ENCODE results near the gene RAB24. TPM values are rescaled to one million over a fixed set of nuclear protein-coding genes. Genes with fewer than 3 reads are reported as not detected.

Gene RAB24
- total RNA-seq, 1 donor from 2014 or later = 15.9 TPM

DNA sequence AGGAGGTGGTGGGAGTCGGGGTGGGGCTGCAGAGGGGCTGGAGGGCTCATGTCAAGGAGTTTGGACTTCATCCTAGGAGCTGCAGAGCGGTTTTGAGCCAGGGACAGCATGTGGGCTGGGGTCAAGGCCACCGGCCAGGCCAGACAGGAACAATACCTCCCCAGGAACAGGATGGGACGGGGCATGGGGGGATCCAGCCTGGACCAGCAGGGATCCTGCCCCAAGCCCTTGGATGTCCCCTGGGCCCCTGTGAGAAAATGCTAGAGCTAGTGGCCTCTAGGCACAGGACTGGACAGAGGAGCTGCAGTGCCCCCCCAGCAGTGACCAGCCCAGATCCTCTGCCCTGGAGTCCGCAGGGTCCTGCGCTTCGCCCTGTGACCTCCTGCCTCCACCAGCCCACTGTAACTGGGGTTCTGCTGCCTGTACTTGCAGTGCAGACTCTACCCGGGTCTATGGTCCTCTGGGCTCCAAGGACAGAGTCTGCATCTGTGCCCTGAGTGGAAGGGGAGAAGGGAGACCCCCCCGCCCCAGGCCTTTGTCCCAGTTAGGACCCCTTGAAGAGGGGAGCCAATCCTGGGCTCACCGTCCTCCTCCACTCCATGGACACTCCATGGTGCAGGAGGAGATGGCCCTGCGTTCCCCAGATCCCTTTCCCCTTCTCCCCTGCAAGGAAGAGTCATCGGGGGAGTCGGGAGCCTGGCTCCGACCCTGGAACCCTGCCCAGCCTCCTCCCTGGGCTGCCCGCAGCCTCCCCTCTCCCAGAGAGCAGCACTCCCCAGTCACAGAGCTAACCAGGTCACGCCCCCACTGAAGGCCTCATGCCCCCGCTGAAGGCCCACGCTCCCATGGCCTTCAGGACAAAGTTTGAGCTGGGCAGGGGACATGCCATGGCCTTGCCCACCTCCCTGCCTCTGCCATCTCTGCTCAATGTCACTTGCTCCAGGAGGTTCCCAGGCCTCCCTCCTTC lies 11.1 kb upstream of the RAB24 start:
- no peak for DNase-seq (ENCODE audit: low spot score)
- Mint-ChIP-seq H3K4me1 (ENCODE audit: unreplicated experiment) (peaks cover 24% of the 10 kb centered on the region), H3K4me3 (ENCODE audit: unreplicated experiment) (no peak overlapping the region), H3K27ac (ENCODE audit: unreplicated experiment) (no peak overlapping the region), H3K36me3 (ENCODE audit: low read depth, unreplicated experiment) (peaks cover 6% of the 10 kb centered on the region), H3K9me3 (ENCODE audit: unreplicated experiment) (peaks cover 4% of the 10 kb centered on the region), H3K27me3 (ENCODE audit: unreplicated experiment) (peaks cover 8% of the 10 kb centered on the region)
- TF ChIP-seq, protein P1, sequence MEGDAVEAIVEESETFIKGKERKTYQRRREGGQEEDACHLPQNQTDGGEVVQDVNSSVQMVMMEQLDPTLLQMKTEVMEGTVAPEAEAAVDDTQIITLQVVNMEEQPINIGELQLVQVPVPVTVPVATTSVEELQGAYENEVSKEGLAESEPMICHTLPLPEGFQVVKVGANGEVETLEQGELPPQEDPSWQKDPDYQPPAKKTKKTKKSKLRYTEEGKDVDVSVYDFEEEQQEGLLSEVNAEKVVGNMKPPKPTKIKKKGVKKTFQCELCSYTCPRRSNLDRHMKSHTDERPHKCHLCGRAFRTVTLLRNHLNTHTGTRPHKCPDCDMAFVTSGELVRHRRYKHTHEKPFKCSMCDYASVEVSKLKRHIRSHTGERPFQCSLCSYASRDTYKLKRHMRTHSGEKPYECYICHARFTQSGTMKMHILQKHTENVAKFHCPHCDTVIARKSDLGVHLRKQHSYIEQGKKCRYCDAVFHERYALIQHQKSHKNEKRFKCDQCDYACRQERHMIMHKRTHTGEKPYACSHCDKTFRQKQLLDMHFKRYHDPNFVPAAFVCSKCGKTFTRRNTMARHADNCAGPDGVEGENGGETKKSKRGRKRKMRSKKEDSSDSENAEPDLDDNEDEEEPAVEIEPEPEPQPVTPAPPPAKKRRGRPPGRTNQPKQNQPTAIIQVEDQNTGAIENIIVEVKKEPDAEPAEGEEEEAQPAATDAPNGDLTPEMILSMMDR (IDR thresholded peaks at IDR 0.05; ENCODE audit: unreplicated experiment) = no peak

DNA sequence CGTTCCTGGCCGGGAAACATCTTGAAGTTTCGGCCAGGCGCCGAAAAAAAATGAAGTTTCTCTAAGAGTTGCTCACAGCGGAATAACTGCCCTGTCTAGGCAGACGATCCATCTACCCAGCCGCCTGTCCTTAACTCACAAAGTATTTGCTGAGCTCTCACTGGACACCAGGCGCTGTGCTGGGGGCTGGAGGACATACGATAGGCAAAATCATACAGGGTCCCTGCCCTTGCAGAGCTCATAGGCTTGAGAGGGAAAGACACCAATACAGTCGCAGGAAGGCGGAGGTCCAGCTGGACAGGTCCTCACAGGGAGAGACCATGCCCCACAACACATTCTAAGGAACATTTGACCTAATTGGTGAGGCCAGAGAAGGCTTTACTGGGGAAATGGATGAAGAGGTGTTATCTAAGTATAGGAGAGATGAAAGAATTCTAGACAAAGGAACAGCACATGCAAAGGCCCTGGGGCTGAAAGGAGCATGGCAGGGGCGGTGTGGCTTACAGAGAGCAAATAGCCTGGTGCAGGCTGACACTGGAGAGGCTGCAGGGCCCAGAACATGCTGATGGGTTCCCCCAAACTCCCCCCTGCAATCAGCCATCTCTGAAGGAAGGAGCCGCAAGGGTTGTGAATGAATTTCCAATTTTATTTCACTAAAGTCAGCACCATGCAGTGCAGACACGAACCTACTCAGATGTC lies 10.2 kb upstream of the RAB24 start:
- no peak for DNase-seq (ENCODE audit: low spot score)
- no peak overlapping the region for H3K4me3 Mint-ChIP-seq (ENCODE audit: unreplicated experiment)
- H3K27me3 Mint-ChIP-seq (ENCODE audit: unreplicated experiment) = peaks cover 12% of the 10 kb centered on the region
- H3K27ac Mint-ChIP-seq (ENCODE audit: unreplicated experiment) = no peak overlapping the region
- peaks cover 8% of the 10 kb centered on the region for H3K36me3 Mint-ChIP-seq (ENCODE audit: low read depth, unreplicated experiment)
- H3K4me1 Mint-ChIP-seq (ENCODE audit: unreplicated experiment) = peaks cover 28% of the 10 kb centered on the region
- TF ChIP-seq, protein P1 (IDR thresholded peaks at IDR 0.05; ENCODE audit: unreplicated experiment) = no peak
- no peaks in the 10 kb centered on the region for H3K9me3 Mint-ChIP-seq (ENCODE audit: unreplicated experiment)

DNA sequence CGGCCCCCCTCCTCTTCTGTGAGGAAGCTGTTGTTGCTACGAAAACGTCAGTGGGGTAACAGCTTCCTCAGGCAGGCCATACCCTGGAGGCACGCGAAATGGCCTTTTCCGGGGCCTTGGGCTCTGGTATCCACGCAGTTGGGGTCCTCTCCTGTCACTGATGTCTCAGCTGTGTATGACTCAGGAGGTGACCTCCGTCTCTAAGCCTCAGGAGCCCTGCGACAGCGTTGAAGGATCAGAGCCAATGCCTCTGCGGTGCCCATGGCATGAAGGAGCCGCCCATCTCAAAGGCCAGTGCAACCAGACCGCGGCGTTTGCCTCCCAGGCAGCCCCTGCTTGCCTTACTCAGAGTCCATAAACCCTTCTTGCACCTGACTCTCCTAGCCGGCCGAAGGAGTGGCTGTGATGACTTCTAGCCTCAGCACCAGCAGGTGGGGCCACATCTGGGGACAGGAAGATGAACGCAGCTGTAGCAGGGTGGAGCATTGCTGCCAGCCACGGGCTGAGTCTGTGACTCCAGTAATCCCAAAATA lies 9.2 kb upstream of the RAB24 start:
- Mint-ChIP-seq H3K4me3 (ENCODE audit: unreplicated experiment) (peak overlapping the region; percentile 47), H3K9me3 (ENCODE audit: unreplicated experiment) (no peaks in the 10 kb centered on the region), H3K4me1 (ENCODE audit: unreplicated experiment) (peaks cover 25% of the 10 kb centered on the region), H3K27ac (ENCODE audit: unreplicated experiment) (no peak overlapping the region), H3K36me3 (ENCODE audit: low read depth, unreplicated experiment) (peaks cover 8% of the 10 kb centered on the region), H3K27me3 (ENCODE audit: unreplicated experiment) (peaks cover 15% of the 10 kb centered on the region)
- DNase-seq (ENCODE audit: low spot score) = no peak
- TF ChIP-seq, protein P1 (IDR thresholded peaks at IDR 0.05; ENCODE audit: unreplicated experiment) = no peak

DNA sequence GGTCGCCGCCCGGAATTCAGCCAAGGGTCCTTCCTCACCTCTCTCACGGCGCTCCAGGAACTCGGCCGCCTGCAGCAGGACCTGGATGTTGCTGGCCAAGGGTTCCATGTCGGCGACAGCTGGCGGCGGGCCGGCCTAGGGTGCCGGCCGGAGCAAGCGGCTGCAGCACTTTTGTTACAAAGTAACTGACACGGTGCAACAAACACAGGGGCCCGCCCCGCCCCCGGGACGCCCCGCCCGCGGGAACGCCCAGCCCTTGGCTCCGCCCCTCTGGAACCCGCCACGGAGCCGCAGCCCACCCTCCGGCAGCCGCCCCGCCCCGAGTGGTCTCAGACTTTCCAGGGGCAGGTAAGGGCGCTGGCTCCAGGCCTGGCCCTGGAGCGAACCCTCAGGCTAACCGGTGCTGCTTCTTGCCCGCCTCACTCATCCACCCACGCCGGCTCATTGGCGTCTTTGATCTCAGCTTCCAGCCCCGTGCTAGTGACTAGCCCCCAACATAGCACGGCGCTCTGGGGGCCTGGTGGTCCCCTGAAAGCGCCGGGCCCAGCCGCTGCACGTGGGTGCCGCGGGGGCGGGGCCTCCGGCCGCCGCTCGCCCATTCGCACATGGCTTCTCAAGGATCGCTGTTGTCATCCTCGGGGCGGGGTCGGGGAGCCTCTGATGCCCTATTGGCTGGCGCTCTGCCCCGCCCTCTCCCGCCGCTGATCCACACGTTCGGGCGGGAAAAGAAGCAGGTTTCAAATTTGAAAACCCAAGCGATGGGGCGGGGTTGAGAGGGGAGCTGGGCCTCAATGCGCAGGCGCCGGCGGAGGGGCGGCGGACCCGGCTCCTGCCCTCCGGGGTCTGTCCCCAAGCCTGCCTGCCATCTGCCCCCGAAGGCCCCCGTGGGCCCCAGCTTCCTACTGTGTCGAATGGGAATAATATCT lies 8.5 kb upstream of the RAB24 start, which contains the start of gene MXD3:
Gene MXD3 (minus strand): TSS at position 176 of the 926 bp plus-strand sequence. CDS start 68 bp downstream, at position 108.
- Mint-ChIP-seq H3K9me3 (ENCODE audit: unreplicated experiment) (no peaks in the 10 kb centered on the region), H3K4me3 (ENCODE audit: unreplicated experiment) (peak within 1 kb of the TSS; percentile 80), H3K36me3 (ENCODE audit: low read depth, unreplicated experiment) (peaks cover 9% of the 10 kb centered on the region), H3K27ac (ENCODE audit: unreplicated experiment) (no peak within 1 kb of the TSS), H3K27me3 (ENCODE audit: unreplicated experiment) (peaks cover 15% of the 10 kb centered on the region), H3K4me1 (ENCODE audit: unreplicated experiment) (peaks cover 25% of the 10 kb centered on the region)
- TF ChIP-seq, protein P1 (IDR thresholded peaks at IDR 0.05; ENCODE audit: unreplicated experiment) = no peak
- peak; percentile 95 for DNase-seq (ENCODE audit: low spot score)
